Tibial artery (tissue), 4 donors: Measurements from ENCODE around the gene LRRTM3.

Experiments used
- DNase-seq, 2 donors: peaks; one replicate each; pipeline ENCODE4 v3.0.0-alpha.2; 2019
- H3K27ac ChIP-seq, 2 donors: fragments of 200-600 bp; sonication (generic) in 1 of 2; 1 replicate in 1 of 2; 2 replicates in 1 of 2; pipeline ENCODE4 v1.5.1; 2018 to 2019; ENCODE audit warnings: mild to moderate bottlenecking in 1 of 2
- H3K27me3 ChIP-seq, 2 donors: fragments of 200-600 bp; sonication (generic) in 1 of 2; one replicate each; pipeline versions ENCODE4 v1.5.1 to v1.6.0; 2016 to 2019
- H3K36me3 ChIP-seq, 3 donors: fragments of 200-600 bp; sonication (generic) in 2 of 3; one replicate each; pipeline ENCODE4 v1.5.1; 2016 to 2019; ENCODE audit warnings: mild to moderate bottlenecking in 2 of 3
- H3K4me1 ChIP-seq, 4 donors: fragments of 200-600 bp; sonication (generic) in 2 of 4; 1 replicate in 3 of 4; 2 replicates in 1 of 4; pipeline ENCODE4 v1.5.1; 2016 to 2019
- H3K4me3 ChIP-seq, 2 donors: fragments of 200-600 bp; sonication (generic) in 1 of 2; 1 replicate in 1 of 2; 2 replicates in 1 of 2; pipeline ENCODE4 v1.5.1; 2018 to 2019; ENCODE audit warnings: mild to moderate bottlenecking in 2 of 2
- H3K9me3 ChIP-seq, 3 donors: fragments of 200-600 bp; sonication (generic) in 1 of 3; one replicate each; pipeline ENCODE4 v1.5.1; 2016 to 2019
- intact Hi-C: fragments of 100-400 bp; cut with DNase I; formaldehyde crosslinking; loops from one replicate; pipeline ENCODE4 v1.15.0; 2023; ENCODE audit warnings: low total_unique reads
- TF ChIP-seq, protein P1 (sequence below), 2 experiments: fragments of 200-600 bp in 1 of 2; fragments of 450-650 bp in 1 of 2; IDR thresholded peaks; one replicate each; pipeline ENCODE4 v1.5.1; 2017 to 2019; ENCODE audit warnings: antibody characterized with exemption in 2 of 2, mild to moderate bottlenecking in 1 of 2, moderate library complexity in 1 of 2

LRRTM3 gene

GRCh38 chr10:66916030-66916429 lies 9.8 kb upstream of the LRRTM3 start:
- no peak for DNase-seq
- no peak overlapping the region for H3K27ac ChIP-seq
- H3K27me3 ChIP-seq = no peaks in the 10 kb centered on the region
- H3K9me3 ChIP-seq = no peaks in the 10 kb centered on the region
- H3K4me1 ChIP-seq = no peaks in the 10 kb centered on the region
- TF ChIP-seq, protein P1, sequence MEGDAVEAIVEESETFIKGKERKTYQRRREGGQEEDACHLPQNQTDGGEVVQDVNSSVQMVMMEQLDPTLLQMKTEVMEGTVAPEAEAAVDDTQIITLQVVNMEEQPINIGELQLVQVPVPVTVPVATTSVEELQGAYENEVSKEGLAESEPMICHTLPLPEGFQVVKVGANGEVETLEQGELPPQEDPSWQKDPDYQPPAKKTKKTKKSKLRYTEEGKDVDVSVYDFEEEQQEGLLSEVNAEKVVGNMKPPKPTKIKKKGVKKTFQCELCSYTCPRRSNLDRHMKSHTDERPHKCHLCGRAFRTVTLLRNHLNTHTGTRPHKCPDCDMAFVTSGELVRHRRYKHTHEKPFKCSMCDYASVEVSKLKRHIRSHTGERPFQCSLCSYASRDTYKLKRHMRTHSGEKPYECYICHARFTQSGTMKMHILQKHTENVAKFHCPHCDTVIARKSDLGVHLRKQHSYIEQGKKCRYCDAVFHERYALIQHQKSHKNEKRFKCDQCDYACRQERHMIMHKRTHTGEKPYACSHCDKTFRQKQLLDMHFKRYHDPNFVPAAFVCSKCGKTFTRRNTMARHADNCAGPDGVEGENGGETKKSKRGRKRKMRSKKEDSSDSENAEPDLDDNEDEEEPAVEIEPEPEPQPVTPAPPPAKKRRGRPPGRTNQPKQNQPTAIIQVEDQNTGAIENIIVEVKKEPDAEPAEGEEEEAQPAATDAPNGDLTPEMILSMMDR (IDR thresholded peaks at IDR 0.05) = no peak
- no peak overlapping the region for H3K4me3 ChIP-seq
- intact Hi-C loops = no loop called here
- H3K36me3 ChIP-seq = no peaks in the 10 kb centered on the region

DNA sequence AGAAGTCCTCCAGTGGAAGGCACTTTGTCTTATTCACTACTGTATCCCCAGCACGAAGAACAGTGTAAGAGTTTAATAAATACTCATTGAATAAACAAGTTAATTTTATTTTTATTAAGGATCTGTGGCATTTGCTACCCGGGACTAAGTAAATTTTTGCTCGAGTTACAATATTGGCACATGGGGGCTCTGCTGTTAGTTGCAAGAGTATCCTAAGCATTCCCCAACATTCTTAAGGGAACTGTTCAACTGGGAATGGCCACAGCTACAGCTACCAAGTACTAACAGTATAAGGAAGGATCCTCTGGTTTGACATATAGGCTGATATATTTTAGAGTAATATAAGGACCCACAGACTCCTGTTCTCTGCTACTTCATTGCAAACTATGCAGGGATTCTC lies 8.7 kb upstream of the LRRTM3 start:
- no peaks in the 10 kb centered on the region for H3K27me3 ChIP-seq
- H3K4me1 ChIP-seq = no peaks in the 10 kb centered on the region
- no peaks in the 10 kb centered on the region for H3K9me3 ChIP-seq
- H3K27ac ChIP-seq = no peak overlapping the region
- no peak overlapping the region for H3K4me3 ChIP-seq
- DNase-seq = no peak
- intact Hi-C loops = no loop called here
- TF ChIP-seq, protein P1 (IDR thresholded peaks at IDR 0.05) = no peak
- no peaks in the 10 kb centered on the region for H3K36me3 ChIP-seq

DNA sequence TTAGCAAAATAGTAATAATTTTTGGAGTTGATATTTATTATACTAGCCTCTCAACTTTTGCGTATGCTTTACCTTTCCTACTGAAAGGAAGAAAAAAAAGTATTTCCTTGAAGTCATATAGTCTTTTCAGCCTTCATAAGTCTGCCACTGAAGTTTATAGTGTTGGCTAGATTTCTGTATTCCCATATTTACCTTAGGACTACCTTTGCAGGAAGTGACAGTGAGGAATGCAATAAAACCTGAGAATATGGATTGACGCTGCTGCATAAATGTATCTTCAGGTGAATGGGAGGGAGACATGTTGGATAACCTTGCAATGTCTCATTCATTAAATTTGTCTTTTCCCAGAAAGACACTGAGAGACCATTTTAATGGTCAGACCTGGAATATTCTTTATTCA lies 6.6 kb upstream of the LRRTM3 start:
- H3K4me1 ChIP-seq = no peaks in the 10 kb centered on the region
- H3K27ac ChIP-seq = no peak overlapping the region
- no peak for DNase-seq
- intact Hi-C loops = no loop called here
- H3K9me3 ChIP-seq = no peaks in the 10 kb centered on the region
- no peaks in the 10 kb centered on the region for H3K27me3 ChIP-seq
- H3K36me3 ChIP-seq = no peaks in the 10 kb centered on the region
- TF ChIP-seq, protein P1 (IDR thresholded peaks at IDR 0.05) = no peak
- H3K4me3 ChIP-seq = no peak overlapping the region

GRCh38 chr10:66924674-66925345 lies 1.0 kb upstream of the LRRTM3 start:
- DNase-seq = no peak
- intact Hi-C loops = no loop called here
- H3K36me3 ChIP-seq = no peaks in the 10 kb centered on the region
- TF ChIP-seq, protein P1 (IDR thresholded peaks at IDR 0.05) = no peak
- no peak overlapping the region for H3K27ac ChIP-seq
- peaks cover 0 to 10% (median 6%) of the 10 kb centered on the region in 4 donors for H3K4me1 ChIP-seq
- H3K9me3 ChIP-seq = no peaks in the 10 kb centered on the region
- H3K27me3 ChIP-seq = peaks cover 0 to 14% of the 10 kb centered on the region in 2 donors
- H3K4me3 ChIP-seq = no peak overlapping the region

- H3K36me3 ChIP-seq = no peaks in the 10 kb centered on the region
- intact Hi-C loops = no loop called here
- TF ChIP-seq, protein P1 (IDR thresholded peaks at IDR 0.05) = no peak
- no peak overlapping the region for H3K27ac ChIP-seq
- DNase-seq = no peak
- peaks cover 0 to 17% of the 10 kb centered on the region in 2 donors for H3K27me3 ChIP-seq
- peaks cover 0 to 10% (median 6%) of the 10 kb centered on the region in 4 donors for H3K4me1 ChIP-seq
- H3K9me3 ChIP-seq = no peaks in the 10 kb centered on the region
- no peak overlapping the region for H3K4me3 ChIP-seq
Observed at GRCh38 chr10:66925373-66925772, 463 bp upstream of the LRRTM3 start.
